ENCODE data around the gene PRKCB.

The PRKCB gene

GRCh38 chr16:24180451-24180850 is 344.7 kb downstream of the PRKCB start:
- peaks cover 3% of the 10 kb centered on the region for H3K36me3 ChIP-seq (ENCODE audit: insufficient read depth, low read length)
- no peaks in the 10 kb centered on the region for H3K9me3 ChIP-seq (ENCODE audit: low read length)
- no peak overlapping the region for H3K27ac ChIP-seq (ENCODE audit: low read depth, low read length)
- H3K9ac ChIP-seq (ENCODE audit: low read length): no peak overlapping the region
- no peaks in the 10 kb centered on the region for H3K27me3 ChIP-seq (ENCODE audit: control insufficient read depth in 1 of 2, insufficient read depth in 2 of 2, low read length in 2 of 2)
- no peak overlapping the region for H3K4me3 ChIP-seq (ENCODE audit: low read depth in 1 of 2, low read length in 2 of 2)
- H3K4me1 ChIP-seq (ENCODE audit: insufficient read depth, low read length): no peaks in the 10 kb centered on the region

- Histone ChIP-seq H3K4me3 (ENCODE audit: low read depth in 1 of 2, low read length in 2 of 2) (no peak overlapping the region), H3K4me1 (ENCODE audit: insufficient read depth, low read length) (no peaks in the 10 kb centered on the region), H3K9me3 (ENCODE audit: low read length) (no peaks in the 10 kb centered on the region), H3K27ac (ENCODE audit: low read depth, low read length) (no peak overlapping the region), H3K9ac (ENCODE audit: low read length) (no peak overlapping the region), H3K36me3 (ENCODE audit: insufficient read depth, low read length) (peaks cover 7% of the 10 kb centered on the region), H3K27me3 (ENCODE audit: control insufficient read depth in 1 of 2, insufficient read depth in 2 of 2, low read length in 2 of 2) (no peaks in the 10 kb centered on the region)
Measured at GRCh38 chr16:24188021-24188542, 352.3 kb downstream of the PRKCB start.

DNA sequence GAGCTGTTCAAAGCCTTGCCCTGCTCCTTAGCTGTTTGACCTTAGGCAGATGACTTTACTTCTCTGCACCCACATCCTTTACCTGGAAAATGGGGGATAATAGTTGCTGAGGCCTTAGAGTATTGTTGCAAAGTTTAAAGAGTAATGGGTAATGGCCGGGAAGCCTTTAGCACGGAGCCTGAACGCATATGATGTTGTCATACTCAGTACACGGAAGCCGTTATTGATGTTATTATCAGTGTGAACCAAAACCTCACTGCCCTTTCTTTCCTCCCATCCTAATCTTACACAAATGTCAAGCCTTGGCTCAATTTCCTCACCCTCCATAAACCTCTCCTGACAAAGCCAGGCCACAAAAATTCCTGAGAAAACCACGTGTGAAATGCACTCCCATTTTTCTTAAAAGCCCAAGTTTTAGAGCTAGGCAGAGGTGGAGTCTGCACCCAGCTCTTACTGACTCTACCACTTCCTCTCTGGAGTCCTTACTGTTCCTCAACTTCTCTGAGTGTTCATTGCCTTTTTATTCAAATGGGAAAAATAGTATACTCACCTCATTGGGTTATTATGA is 353.1 kb downstream of the PRKCB start:
- Histone ChIP-seq H3K9ac (ENCODE audit: low read length) (no peak overlapping the region), H3K27ac (ENCODE audit: low read depth, low read length) (no peak overlapping the region), H3K27me3 (ENCODE audit: control insufficient read depth in 1 of 2, insufficient read depth in 2 of 2, low read length in 2 of 2) (no peaks in the 10 kb centered on the region), H3K4me3 (ENCODE audit: low read depth in 1 of 2, low read length in 2 of 2) (no peak overlapping the region), H3K4me1 (ENCODE audit: insufficient read depth, low read length) (no peaks in the 10 kb centered on the region), H3K9me3 (ENCODE audit: low read length) (no peaks in the 10 kb centered on the region), H3K36me3 (ENCODE audit: insufficient read depth, low read length) (peaks cover 7% of the 10 kb centered on the region)

DNA sequence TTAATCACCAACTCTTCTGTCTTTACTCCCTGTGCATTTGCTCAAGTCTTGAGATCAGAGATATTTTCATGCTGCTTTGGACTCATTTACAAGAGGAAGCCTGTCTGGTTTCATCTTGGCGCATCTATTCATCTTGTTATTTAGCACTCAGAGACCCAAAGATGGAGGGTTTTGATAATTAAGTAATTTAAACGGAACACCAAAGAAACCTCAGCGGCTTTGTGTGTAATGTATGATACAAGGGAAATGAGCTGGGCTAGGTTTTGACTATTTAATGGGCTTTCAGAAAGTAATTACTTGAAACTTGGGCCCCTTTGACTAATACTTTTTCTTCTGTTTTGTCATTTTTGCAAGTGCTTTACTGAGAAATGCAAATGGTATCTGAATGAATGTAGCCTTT is 354.2 kb downstream of the PRKCB start:
- Histone ChIP-seq H3K9ac (ENCODE audit: low read length) (no peak overlapping the region), H3K27me3 (ENCODE audit: control insufficient read depth in 1 of 2, insufficient read depth in 2 of 2, low read length in 2 of 2) (no peaks in the 10 kb centered on the region), H3K4me3 (ENCODE audit: low read depth in 1 of 2, low read length in 2 of 2) (no peak overlapping the region), H3K36me3 (ENCODE audit: insufficient read depth, low read length) (peaks cover 7% of the 10 kb centered on the region), H3K27ac (ENCODE audit: low read depth, low read length) (no peak overlapping the region), H3K4me1 (ENCODE audit: insufficient read depth, low read length) (no peaks in the 10 kb centered on the region), H3K9me3 (ENCODE audit: low read length) (no peaks in the 10 kb centered on the region)

DNA sequence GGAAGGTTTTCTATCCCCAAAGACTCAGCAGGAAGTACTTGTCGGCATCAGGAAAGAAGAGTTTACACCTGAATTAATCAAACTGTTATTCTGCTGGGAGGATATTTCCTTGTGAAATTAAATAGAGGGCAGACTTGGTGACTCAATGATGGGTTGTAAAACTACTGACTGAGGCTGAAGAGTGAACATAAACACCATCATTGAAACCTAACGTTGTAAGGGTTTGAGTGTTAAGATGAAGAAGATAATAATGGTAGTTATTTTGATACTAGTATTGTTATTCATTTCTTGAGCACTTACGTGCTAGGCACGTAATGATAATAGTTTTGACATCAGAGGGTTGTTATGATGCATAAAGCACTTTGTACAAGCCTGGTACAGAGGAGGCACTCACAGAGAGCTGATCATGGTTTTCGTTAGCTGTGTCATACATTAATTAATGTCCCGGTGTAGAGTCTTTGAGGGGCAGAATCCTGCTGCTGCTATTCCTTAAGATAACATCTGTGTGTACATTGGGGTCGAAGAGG is 356.2 kb downstream of the PRKCB start:
- no peak overlapping the region for H3K9ac ChIP-seq (ENCODE audit: low read length)
- no peaks in the 10 kb centered on the region for H3K36me3 ChIP-seq (ENCODE audit: insufficient read depth, low read length)
- no peaks in the 10 kb centered on the region for H3K9me3 ChIP-seq (ENCODE audit: low read length)
- H3K27ac ChIP-seq (ENCODE audit: low read depth, low read length): no peak overlapping the region
- no peak overlapping the region for H3K4me3 ChIP-seq (ENCODE audit: low read depth in 1 of 2, low read length in 2 of 2)
- no peaks in the 10 kb centered on the region for H3K4me1 ChIP-seq (ENCODE audit: insufficient read depth, low read length)
- no peaks in the 10 kb centered on the region for H3K27me3 ChIP-seq (ENCODE audit: control insufficient read depth in 1 of 2, insufficient read depth in 2 of 2, low read length in 2 of 2)

- no peaks in the 10 kb centered on the region for H3K9me3 ChIP-seq (ENCODE audit: low read length)
- no peak overlapping the region for H3K4me3 ChIP-seq (ENCODE audit: low read depth in 1 of 2, low read length in 2 of 2)
- no peak overlapping the region for H3K27ac ChIP-seq (ENCODE audit: low read depth, low read length)
- H3K36me3 ChIP-seq (ENCODE audit: insufficient read depth, low read length): no peaks in the 10 kb centered on the region
- no peaks in the 10 kb centered on the region for H3K27me3 ChIP-seq (ENCODE audit: control insufficient read depth in 1 of 2, insufficient read depth in 2 of 2, low read length in 2 of 2)
- H3K9ac ChIP-seq (ENCODE audit: low read length): no peak overlapping the region
- no peaks in the 10 kb centered on the region for H3K4me1 ChIP-seq (ENCODE audit: insufficient read depth, low read length)
Measured at GRCh38 chr16:24195221-24195620, 359.4 kb downstream of the PRKCB start.

DNA sequence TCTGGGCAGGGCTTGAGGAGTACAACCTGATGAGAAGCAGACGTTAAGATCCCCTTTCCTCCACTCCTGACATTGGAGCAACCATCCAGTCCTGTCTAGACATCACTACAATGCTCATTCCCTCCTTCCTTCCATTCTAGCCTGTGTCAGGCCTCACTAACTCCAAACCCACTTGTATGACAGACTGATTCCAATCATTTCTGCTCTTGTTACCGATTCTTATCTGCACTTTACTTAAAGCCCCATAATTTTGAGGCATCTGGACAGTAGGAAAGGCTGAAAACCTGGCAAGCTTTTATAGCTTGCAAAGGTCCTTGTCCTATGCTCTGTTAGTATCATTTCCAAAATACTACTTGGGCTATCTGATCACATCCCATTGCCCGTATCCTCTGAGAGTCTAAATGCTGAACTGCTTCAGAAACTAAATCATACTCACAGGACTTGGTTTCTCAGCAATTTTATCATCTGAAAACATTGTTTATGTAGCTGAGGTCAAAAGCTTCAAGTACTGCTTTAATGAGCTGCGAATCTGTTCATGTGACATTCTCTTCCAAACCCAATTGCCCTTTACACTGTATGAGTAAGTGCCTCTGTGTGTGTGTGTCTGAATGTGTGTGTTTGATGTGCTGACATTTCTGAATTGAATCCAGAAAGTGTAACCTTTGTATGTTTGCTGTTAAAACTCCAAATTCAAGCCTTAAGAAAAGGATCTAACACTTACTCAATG is 363.2 kb downstream of the PRKCB start:
- H3K36me3 ChIP-seq (ENCODE audit: insufficient read depth, low read length): no peaks in the 10 kb centered on the region
- no peaks in the 10 kb centered on the region for H3K9me3 ChIP-seq (ENCODE audit: low read length)
- H3K27me3 ChIP-seq (ENCODE audit: control insufficient read depth in 1 of 2, insufficient read depth in 2 of 2, low read length in 2 of 2): no peaks in the 10 kb centered on the region
- H3K27ac ChIP-seq (ENCODE audit: low read depth, low read length): no peak overlapping the region
- H3K4me3 ChIP-seq (ENCODE audit: low read depth in 1 of 2, low read length in 2 of 2): no peak overlapping the region
- no peaks in the 10 kb centered on the region for H3K4me1 ChIP-seq (ENCODE audit: insufficient read depth, low read length)
- no peak overlapping the region for H3K9ac ChIP-seq (ENCODE audit: low read length)

- Histone ChIP-seq H3K9me3 (ENCODE audit: low read length) (no peaks in the 10 kb centered on the region), H3K4me3 (ENCODE audit: low read depth in 1 of 2, low read length in 2 of 2) (no peak overlapping the region), H3K36me3 (ENCODE audit: insufficient read depth, low read length) (no peaks in the 10 kb centered on the region), H3K4me1 (ENCODE audit: insufficient read depth, low read length) (peaks cover 5% of the 10 kb centered on the region), H3K27me3 (ENCODE audit: control insufficient read depth in 1 of 2, insufficient read depth in 2 of 2, low read length in 2 of 2) (no peaks in the 10 kb centered on the region), H3K9ac (ENCODE audit: low read length) (no peak overlapping the region), H3K27ac (ENCODE audit: low read depth, low read length) (no peak overlapping the region)
Measured at GRCh38 chr16:24203675-24204074, 367.9 kb downstream of the PRKCB start.

DNA sequence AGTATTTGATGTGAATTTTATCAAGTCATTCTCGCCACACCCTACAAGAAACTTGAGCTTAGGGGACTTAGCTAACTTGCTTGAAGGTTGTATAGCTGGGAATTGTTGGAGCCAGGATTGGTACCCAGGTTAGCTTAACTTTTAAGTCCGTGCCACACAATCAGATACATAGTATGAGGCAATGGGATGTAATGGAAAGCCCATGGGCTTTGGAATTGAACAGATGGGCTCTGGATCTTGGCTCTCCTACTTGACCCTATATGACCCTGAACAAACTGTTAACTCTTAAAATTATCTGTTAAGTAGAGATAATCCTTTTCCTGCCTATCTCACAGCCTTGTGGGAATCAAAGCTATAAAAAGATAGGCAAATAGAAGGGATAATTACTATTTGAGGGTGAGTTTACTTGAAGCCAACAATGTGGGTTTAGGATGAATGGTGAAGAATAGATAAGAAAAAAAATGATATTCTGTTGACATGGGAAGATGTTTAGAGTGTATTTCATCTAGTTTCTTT is 368.4 kb downstream of the PRKCB start:
- Histone ChIP-seq H3K36me3 (ENCODE audit: insufficient read depth, low read length) (no peaks in the 10 kb centered on the region), H3K9me3 (ENCODE audit: low read length) (no peaks in the 10 kb centered on the region), H3K9ac (ENCODE audit: low read length) (no peak overlapping the region), H3K4me1 (ENCODE audit: insufficient read depth, low read length) (peaks cover 7% of the 10 kb centered on the region), H3K27ac (ENCODE audit: low read depth, low read length) (no peak overlapping the region), H3K27me3 (ENCODE audit: control insufficient read depth in 1 of 2, insufficient read depth in 2 of 2, low read length in 2 of 2) (no peaks in the 10 kb centered on the region), H3K4me3 (ENCODE audit: low read depth in 1 of 2, low read length in 2 of 2) (no peak overlapping the region)

DNA sequence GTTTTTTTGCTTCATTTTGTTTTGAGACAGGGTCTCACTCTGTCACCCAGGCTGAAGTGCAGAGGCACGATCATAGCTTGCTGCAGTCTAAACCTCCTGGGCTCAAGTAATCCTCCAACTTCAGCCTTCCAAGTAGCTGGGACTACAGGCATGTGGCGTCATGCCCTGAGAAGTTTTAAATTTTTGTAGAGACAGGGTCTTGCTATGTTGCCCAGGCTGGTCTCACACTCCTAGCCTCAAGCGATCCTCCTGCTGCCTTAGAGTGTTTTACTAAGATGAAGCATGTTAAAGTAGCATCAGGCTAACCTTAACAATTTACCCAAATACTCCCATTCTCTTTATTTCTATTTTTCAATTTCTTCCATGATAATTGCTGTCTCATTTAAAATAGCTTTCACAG is 371.1 kb downstream of the PRKCB start:
- H3K4me1 ChIP-seq (ENCODE audit: insufficient read depth, low read length): peaks cover 7% of the 10 kb centered on the region
- H3K36me3 ChIP-seq (ENCODE audit: insufficient read depth, low read length): no peaks in the 10 kb centered on the region
- H3K9ac ChIP-seq (ENCODE audit: low read length): no peak overlapping the region
- no peak overlapping the region for H3K27ac ChIP-seq (ENCODE audit: low read depth, low read length)
- no peaks in the 10 kb centered on the region for H3K27me3 ChIP-seq (ENCODE audit: control insufficient read depth in 1 of 2, insufficient read depth in 2 of 2, low read length in 2 of 2)
- no peaks in the 10 kb centered on the region for H3K9me3 ChIP-seq (ENCODE audit: low read length)
- no peak overlapping the region for H3K4me3 ChIP-seq (ENCODE audit: low read depth in 1 of 2, low read length in 2 of 2)

DNA sequence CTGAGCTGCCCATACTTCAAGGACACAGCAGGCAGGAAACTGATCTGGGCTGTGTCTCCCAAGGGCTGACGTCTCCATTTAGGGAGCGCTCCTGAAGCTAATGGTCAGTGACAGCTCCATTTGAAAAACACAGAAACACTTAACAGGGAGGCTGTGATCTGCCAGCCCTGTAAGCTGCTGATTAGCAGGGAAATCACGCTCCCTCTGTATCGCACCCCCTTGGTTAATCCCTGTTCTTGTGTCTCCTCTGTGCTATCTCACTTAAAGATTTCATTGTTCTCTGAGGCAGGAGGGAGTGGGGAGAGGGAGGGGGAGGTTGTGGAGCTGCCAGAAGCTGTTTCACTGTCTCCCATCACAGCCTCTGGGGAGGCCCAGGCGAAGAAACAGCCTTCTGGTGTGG is 372.9 kb downstream of the PRKCB start:
- peak overlapping the region; percentile 44 for H3K27ac ChIP-seq (ENCODE audit: low read depth, low read length)
- no peaks in the 10 kb centered on the region for H3K36me3 ChIP-seq (ENCODE audit: insufficient read depth, low read length)
- peaks cover 7% of the 10 kb centered on the region for H3K4me1 ChIP-seq (ENCODE audit: insufficient read depth, low read length)
- H3K27me3 ChIP-seq (ENCODE audit: control insufficient read depth in 1 of 2, insufficient read depth in 2 of 2, low read length in 2 of 2): no peaks in the 10 kb centered on the region
- H3K9ac ChIP-seq (ENCODE audit: low read length): no peak overlapping the region
- no peak overlapping the region for H3K4me3 ChIP-seq (ENCODE audit: low read depth in 1 of 2, low read length in 2 of 2)
- H3K9me3 ChIP-seq (ENCODE audit: low read length): no peaks in the 10 kb centered on the region
